ENCODE results near the gene ANKS1B.

ANKS1B gene

DNA sequence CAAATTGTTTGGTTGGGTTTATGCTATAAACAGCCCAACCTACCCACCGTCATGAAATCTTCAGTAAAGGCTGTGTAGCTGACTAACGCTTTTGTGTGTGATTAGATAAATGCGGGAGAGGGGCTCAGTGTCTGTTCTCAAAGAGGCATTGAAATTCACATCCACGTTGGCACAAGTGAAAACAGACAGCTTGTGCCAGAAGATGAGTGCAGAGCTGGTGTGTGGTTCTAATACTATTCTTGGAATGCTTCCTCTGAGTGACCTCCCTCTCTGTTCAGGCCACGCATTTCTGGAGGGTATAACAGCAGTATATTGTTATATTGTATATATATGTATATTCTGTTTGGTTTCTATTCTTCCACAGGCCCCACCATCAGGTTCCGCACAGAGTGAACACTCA, 1075.9 kb downstream of the ANKS1B start:
- H3K27ac ChIP-seq = no peak overlapping the region
- H3K79me2 ChIP-seq = no peaks in the 10 kb centered on the region
- TF ChIP-seq CTCF (IDR thresholded peaks at IDR 0.05) = no peak
- no peak overlapping the region for H3K4me2 ChIP-seq (ENCODE audit: low read length)
- H3K4me3 ChIP-seq (ENCODE audit: low read depth, low read length) = no peak overlapping the region
- no peak overlapping the region for H2AFZ ChIP-seq
- no peaks in the 10 kb centered on the region for H3K9me3 ChIP-seq (ENCODE audit: control insufficient read depth, low read length)
- H3K36me3 ChIP-seq (ENCODE audit: control insufficient read depth, insufficient read depth, low read length) = no peaks in the 10 kb centered on the region
- H3K27me3 ChIP-seq (ENCODE audit: control insufficient read depth, insufficient read depth, low read length) = no peaks in the 10 kb centered on the region
- H3K4me1 ChIP-seq = no peaks in the 10 kb centered on the region
- no peak overlapping the region for H3K9ac ChIP-seq

GRCh38 chr12:98903875-98904274, 1080.9 kb downstream of the ANKS1B start:
- no peak overlapping the region for H2AFZ ChIP-seq
- no peaks in the 10 kb centered on the region for H3K4me1 ChIP-seq
- H3K9me3 ChIP-seq (ENCODE audit: control insufficient read depth, low read length) = no peaks in the 10 kb centered on the region
- TF ChIP-seq CTCF (IDR thresholded peaks at IDR 0.05) = no peak
- no peak overlapping the region for H3K4me3 ChIP-seq (ENCODE audit: low read depth, low read length)
- H3K79me2 ChIP-seq = no peaks in the 10 kb centered on the region
- no peak overlapping the region for H3K27ac ChIP-seq
- H3K36me3 ChIP-seq (ENCODE audit: control insufficient read depth, insufficient read depth, low read length) = no peaks in the 10 kb centered on the region
- no peak overlapping the region for H3K4me2 ChIP-seq (ENCODE audit: low read length)
- no peaks in the 10 kb centered on the region for H3K27me3 ChIP-seq (ENCODE audit: control insufficient read depth, insufficient read depth, low read length)
- H3K9ac ChIP-seq = no peak overlapping the region

- H3K36me3 ChIP-seq (ENCODE audit: control insufficient read depth, insufficient read depth, low read length) = no peaks in the 10 kb centered on the region
These were observed 1083.5 kb downstream of the ANKS1B start for GRCh38 chr12:98901189-98901588.

GRCh38 chr12:98896938-98897337, 1087.8 kb downstream of the ANKS1B start:
- H3K4me1 ChIP-seq = no peaks in the 10 kb centered on the region
- H3K4me2 ChIP-seq (ENCODE audit: low read length) = no peak overlapping the region
- no peaks in the 10 kb centered on the region for H3K79me2 ChIP-seq
- peaks cover 2% of the 10 kb centered on the region for H3K27me3 ChIP-seq (ENCODE audit: control insufficient read depth, insufficient read depth, low read length)
- no peak overlapping the region for H2AFZ ChIP-seq
- H3K36me3 ChIP-seq (ENCODE audit: control insufficient read depth, insufficient read depth, low read length) = no peaks in the 10 kb centered on the region
- H3K9me3 ChIP-seq (ENCODE audit: control insufficient read depth, low read length) = no peaks in the 10 kb centered on the region
- no peak overlapping the region for H3K4me3 ChIP-seq (ENCODE audit: low read depth, low read length)
- no peak overlapping the region for H3K9ac ChIP-seq
- H3K27ac ChIP-seq = no peak overlapping the region
- no peak for TF ChIP-seq CTCF (IDR thresholded peaks at IDR 0.05)

More at GRCh38 chr12:98901189-98901588, 1083.5 kb downstream of the ANKS1B start:
- Histone ChIP-seq H2AFZ (no peak overlapping the region), H3K4me3 (ENCODE audit: low read depth, low read length) (no peak overlapping the region), H3K9ac (no peak overlapping the region), H3K9me3 (ENCODE audit: control insufficient read depth, low read length) (no peaks in the 10 kb centered on the region), H3K27me3 (ENCODE audit: control insufficient read depth, insufficient read depth, low read length) (no peaks in the 10 kb centered on the region), H3K27ac (no peak overlapping the region), H3K4me1 (no peaks in the 10 kb centered on the region), H3K4me2 (ENCODE audit: low read length) (no peak overlapping the region), H3K79me2 (no peaks in the 10 kb centered on the region)
- TF ChIP-seq CTCF (IDR thresholded peaks at IDR 0.05) = no peak

GRCh38 chr12:98895086-98895651, 1089.6 kb downstream of the ANKS1B start:
- no peak for TF ChIP-seq CTCF (IDR thresholded peaks at IDR 0.05)
- Histone ChIP-seq H3K27ac (no peak overlapping the region), H3K4me3 (ENCODE audit: low read depth, low read length) (peak overlapping the region; percentile 18)

More at GRCh38 chr12:98895086-98895651, 1089.6 kb downstream of the ANKS1B start:
- Histone ChIP-seq H3K4me2 (ENCODE audit: low read length) (peak overlapping the region; percentile 45), H3K9ac (no peak overlapping the region), H3K79me2 (no peaks in the 10 kb centered on the region), H3K36me3 (ENCODE audit: control insufficient read depth, insufficient read depth, low read length) (no peaks in the 10 kb centered on the region), H3K4me1 (no peaks in the 10 kb centered on the region), H3K27me3 (ENCODE audit: control insufficient read depth, insufficient read depth, low read length) (peaks cover 2% of the 10 kb centered on the region), H3K9me3 (ENCODE audit: control insufficient read depth, low read length) (no peaks in the 10 kb centered on the region), H2AFZ (no peak overlapping the region)

Measured in parathyroid adenoma (tissue), 2 donors.